HL-60/S4 treated with retinoic acid at 250 ng/mL for 4 days and 3 days (cell line): ENCODE data around the gene PGA3.
"Not testable (repeated sequence)": the region's sequence is repeated elsewhere in the genome, so short reads cannot be mapped to it uniquely, and the experiment has no call there.

ENCODE experiments used
- in situ Hi-C: fragments of 300-500 bp; cut with MboI; formaldehyde crosslinking; loops from 2 replicates; pipeline ENCODE4 v1.7.0; 2022; ENCODE audit warnings: low sequenced_read_pairs

PGA3 gene

DNA sequence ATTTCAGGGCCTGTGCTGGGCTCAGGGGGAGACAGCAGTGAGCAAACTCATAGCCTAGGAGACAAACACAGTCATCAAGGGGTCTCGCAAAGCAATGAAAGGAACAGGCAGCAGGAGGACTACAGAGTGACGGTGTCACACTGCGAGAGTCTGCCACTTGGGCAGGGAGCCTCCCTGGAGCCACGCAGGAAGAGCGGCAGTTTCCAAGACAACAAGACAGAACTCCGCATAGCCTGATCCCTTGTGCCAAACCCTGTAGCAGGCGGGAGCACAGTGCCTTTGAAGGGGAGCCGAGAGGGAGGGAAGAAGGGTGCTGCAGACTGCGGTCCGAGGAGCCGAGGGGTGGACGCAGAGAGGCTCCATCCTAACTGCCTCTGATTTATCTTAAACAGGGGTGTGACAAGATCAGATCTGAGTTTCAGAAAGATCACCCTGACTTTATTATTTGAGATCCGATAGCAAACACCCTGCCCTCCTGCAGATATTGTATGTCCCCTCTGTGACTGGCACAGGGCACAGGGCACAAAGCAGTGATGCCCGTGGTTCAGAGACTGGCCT is 1.3 kb downstream of the PGA3 start:
- in situ Hi-C loops, result not testable (repeated sequence)

DNA sequence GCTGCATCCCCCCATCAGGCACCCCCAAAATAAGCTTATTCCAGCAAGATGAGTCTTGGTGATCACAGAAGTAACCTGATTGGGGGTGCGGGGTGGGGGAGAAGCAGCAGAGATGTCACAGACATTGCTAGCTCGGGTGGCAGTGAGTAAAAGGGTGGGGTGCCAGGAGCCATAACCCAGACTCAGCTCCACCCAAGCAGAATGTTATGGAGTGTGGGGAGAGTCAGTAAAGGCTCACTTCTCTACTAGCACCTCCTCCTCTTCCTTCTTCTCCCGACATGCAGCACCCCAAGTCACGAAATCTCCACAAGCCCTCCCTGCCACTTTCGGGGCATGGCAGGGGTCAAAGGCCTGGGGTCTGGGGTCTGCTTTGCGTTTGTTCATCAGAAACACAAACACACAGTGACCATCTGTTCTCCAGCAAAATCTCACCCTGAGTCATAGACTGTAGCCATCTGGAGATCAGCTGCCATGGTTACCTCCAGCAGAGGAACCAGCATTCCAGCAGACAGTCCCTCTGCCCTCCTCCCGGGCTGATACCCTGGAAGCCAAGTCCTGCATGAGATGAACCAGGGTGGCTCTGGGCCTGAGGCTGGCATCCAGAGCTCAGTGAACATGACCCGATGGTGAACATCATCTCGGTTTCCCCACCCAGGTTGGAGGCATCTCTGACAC is 4.5 kb downstream of the PGA3 start:
- in situ Hi-C loops, result not testable (repeated sequence)

DNA sequence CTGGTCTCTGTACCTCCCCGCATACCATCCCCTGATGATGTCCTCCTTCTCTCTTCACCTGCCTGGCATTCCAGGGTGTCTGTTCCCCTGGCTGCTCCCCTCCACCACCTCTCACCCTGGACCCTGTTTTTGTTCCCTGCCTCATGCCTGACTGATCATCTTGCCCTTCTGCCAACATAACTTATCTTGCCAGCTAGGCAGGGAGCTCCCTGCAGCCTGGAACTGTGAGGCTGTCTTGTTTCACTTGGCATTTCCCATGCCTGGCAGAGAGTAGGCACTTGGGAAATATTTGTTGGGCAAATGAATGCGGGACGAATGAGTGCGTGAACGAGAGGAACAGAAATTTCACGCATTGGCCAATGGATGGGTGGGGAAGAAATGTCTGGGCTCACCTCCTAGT is 7.3 kb downstream of the PGA3 start:
- in situ Hi-C loops, result not testable (repeated sequence)

DNA sequence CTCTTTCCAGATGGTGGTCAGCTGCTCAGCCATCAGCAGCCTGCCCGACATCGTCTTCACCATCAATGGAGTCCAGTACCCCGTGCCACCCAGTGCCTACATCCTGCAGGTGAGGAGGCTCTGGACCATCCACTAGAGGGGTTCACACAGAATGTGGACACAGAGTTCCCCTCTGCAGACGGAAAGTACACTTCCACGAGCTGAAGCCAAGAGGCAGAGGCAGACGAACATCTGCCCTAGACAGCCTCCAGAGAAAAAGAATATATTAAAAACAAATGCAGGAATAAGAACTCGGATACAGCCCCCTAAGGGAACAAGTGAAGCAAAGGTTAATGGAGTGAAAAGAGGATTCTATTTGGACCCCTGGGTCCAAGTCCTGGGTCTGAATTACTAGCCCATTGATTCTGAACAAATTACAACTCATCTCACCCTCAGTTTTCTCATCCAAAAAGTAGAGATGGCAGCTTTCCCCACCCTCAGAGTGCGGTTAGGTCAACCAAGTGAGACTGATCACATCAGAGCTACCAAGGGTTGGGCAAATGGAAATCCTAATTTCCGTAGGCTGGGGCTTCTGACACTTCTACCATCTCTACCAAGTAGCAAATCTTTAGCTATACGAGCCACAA is 8.1 kb downstream of the PGA3 start:
- in situ Hi-C loops, result not testable (repeated sequence)

DNA sequence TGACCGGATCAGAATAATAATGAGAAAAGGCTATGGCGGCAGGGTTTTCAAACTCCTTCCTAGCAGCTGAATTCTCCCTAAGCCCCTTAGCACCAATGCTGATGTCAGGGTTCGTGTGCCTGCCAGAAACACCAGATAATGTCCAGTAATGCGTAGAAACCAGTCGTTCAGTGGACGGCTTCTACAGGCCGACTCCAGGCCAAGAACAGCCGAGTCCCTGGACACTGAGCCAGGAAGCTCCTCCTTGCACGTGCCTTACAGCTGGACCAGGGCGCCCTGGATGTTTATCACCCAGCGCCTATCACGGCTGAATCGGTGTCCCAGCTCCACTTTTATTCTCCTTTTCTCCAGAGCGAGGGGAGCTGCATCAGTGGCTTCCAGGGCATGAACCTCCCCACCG is 8.9 kb downstream of the PGA3 start:
- in situ Hi-C loops, result not testable (repeated sequence)

DNA sequence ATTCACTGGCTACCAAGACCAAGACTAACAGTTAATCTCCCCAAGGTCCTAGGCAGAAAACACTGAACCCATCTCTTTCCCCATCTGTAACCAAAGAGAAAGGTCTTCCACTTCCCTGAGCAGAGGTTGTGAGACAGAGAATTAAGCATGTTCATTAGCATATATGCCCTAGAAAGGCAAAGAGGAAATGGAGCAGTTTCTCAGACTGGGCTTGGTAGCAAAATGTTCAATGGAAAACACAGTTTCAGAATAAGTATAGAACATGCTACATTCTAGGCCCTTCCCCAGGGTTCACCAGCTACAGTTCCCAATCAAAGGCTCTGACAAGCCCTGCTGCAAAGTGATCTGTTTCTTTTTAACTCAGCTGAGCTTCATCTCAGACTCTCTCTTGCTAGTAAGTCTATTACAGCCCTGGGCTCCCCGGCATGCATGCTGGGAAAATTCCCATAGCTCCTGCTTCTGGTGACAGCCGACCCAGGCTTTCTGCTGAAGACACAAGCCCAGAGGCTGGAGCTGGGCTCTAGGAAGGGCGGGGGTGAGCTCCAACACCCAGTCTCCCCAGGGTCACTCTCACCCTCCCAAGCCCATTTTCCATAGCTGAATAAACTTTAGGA is 10.5 kb downstream of the PGA3 start:
- in situ Hi-C loops, result not testable (repeated sequence)

DNA sequence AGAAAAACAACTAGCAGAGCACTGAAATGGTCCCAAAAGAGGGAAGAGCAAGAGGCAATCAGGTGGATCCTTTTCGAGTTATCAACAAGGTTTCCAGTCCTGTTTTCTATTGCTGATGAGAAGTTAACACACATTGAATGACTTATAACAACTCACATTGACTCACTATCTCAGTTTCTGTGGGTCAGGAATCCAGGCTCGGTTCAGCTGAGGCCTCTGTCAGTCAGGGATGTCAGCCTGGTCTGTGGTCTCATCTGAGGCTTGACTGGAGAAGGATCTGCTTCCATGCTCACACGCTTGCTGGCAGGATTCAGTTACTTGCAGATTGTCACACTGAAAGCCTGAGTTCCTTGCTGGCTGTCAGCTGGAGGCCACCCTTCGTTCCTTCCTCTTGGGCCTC is 15.0 kb downstream of the PGA3 start:
- in situ Hi-C loops, result not testable (repeated sequence)

DNA sequence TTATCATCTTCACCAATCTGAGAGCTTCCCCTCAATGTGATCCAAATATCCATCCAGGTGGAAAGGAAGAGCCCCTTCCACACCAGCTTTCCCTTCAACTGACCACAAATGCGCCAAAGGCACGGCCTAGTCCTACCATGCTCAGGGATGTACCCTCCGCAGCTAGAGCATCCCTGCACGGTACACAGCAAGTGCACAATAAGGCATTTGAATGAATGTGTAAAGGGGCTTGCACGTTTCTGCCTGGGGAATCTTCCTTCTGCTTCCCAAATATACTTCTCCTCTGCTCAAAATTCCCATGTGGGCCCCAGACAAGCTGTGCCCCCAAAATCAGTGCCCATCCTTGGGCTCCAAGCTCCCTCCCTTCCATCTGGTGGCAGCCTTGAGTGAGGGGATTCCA is 15.7 kb downstream of the PGA3 start:
- in situ Hi-C loops, result not testable (repeated sequence)

DNA sequence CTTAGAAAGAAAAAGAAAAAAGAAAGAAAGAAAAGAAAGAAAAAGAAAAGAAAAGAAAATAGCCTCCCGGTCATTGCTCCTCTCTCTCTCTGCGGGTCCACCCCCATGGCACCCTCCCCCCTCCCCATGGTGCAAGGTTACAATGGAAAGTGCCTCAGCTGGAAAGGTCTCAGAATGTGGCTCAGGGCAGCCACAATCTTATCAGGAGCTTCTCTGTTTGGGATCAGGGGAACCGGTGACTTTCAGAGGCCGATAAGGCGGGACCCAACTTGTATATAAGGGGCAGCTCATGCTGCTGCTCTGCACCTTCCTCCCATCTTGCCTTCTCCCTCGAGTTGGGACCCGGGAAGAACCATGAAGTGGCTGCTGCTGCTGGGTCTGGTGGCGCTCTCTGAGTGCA is 18.7 kb downstream of the PGA3 start, which contains the start of gene PGA4:
PGA4 (plus strand) TSS at position 301 of the 400 bp plus-strand sequence; CDS start at position 355, 54 bp downstream.
- in situ Hi-C loops, result not testable (repeated sequence)

DNA sequence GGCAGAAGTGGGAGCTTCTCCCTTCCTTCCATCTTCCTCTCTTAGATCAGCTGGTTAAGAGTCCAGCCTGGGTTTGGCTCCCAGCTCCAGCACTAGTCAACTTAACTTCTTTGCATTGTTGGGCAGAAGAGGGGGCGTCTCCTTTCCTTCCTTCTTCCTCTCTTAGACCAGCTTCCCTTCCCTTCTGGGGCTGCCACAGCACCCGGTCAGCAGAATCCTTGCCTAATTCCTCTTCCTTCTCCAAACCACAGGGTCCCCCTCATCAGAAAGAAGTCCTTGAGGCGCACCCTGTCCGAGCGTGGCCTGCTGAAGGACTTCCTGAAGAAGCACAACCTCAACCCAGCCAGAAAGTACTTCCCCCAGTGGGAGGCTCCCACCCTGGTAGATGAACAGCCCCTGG is 19.4 kb downstream of the PGA3 start:
- in situ Hi-C loops, result not testable (repeated sequence)

DNA sequence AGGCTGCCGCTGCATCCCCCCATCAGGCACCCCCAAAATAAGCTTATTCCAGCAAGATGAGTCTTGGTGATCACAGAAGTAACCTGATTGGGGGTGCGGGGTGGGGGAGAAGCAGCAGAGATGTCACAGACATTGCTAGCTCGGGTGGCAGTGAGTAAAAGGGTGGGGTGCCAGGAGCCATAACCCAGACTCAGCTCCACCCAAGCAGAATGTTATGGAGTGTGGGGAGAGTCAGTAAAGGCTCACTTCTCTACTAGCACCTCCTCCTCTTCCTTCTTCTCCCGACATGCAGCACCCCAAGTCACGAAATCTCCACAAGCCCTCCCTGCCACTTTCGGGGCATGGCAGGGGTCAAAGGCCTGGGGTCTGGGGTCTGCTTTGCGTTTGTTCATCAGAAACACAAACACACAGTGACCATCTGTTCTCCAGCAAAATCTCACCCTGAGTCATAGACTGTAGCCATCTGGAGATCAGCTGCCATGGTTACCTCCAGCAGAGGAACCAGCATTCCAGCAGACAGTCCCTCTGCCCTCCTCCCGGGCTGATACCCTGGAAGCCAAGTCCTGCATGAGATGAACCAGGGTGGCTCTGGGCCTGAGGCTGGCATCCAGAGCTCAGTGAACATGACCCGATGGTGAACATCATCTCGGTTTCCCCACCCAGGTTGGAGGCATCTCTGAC is 23.3 kb downstream of the PGA3 start:
- in situ Hi-C loops, result not testable (repeated sequence)

DNA sequence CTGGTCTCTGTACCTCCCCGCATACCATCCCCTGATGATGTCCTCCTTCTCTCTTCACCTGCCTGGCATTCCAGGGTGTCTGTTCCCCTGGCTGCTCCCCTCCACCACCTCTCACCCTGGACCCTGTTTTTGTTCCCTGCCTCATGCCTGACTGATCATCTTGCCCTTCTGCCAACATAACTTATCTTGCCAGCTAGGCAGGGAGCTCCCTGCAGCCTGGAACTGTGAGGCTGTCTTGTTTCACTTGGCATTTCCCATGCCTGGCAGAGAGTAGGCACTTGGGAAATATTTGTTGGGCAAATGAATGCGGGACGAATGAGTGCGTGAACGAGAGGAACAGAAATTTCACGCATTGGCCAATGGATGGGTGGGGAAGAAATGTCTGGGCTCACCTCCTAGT is 26.1 kb downstream of the PGA3 start:
- in situ Hi-C loops, result not testable (repeated sequence)

DNA sequence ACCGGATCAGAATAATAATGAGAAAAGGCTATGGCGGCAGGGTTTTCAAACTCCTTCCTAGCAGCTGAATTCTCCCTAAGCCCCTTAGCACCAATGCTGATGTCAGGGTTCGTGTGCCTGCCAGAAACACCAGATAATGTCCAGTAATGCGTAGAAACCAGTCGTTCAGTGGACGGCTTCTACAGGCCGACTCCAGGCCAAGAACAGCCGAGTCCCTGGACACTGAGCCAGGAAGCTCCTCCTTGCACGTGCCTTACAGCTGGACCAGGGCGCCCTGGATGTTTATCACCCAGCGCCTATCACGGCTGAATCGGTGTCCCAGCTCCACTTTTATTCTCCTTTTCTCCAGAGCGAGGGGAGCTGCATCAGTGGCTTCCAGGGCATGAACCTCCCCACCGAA is 27.7 kb downstream of the PGA3 start:
- in situ Hi-C loops, result not testable (repeated sequence)

DNA sequence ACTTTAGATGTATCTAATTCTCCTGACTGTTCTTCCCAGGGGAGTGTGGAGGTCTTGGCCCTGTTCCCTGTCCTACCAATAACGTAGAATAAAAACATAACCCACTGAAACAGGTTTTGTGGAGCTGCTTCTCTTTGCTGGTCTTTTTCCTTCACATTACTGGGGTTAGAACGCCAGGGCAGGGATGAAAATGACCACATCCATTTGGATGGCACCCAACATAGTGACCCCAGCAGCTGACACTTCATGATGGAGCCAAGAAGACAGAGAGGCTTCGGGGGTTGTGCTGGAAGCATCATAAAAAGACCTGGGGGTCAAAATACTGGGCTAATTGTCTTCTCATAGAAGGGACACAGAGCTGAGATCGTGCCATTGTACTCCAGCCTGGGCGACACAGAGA is 28.3 kb downstream of the PGA3 start:
- in situ Hi-C loops, result not testable (repeated sequence)

DNA sequence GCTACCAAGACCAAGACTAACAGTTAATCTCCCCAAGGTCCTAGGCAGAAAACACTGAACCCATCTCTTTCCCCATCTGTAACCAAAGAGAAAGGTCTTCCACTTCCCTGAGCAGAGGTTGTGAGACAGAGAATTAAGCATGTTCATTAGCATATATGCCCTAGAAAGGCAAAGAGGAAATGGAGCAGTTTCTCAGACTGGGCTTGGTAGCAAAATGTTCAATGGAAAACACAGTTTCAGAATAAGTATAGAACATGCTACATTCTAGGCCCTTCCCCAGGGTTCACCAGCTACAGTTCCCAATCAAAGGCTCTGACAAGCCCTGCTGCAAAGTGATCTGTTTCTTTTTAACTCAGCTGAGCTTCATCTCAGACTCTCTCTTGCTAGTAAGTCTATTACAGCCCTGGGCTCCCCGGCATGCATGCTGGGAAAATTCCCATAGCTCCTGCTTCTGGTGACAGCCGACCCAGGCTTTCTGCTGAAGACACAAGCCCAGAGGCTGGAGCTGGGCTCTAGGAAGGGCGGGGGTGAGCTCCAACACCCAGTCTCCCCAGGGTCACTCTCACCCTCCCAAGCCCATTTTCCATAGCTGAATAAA is 29.3 kb downstream of the PGA3 start:
- in situ Hi-C loops, result not testable (repeated sequence)

DNA sequence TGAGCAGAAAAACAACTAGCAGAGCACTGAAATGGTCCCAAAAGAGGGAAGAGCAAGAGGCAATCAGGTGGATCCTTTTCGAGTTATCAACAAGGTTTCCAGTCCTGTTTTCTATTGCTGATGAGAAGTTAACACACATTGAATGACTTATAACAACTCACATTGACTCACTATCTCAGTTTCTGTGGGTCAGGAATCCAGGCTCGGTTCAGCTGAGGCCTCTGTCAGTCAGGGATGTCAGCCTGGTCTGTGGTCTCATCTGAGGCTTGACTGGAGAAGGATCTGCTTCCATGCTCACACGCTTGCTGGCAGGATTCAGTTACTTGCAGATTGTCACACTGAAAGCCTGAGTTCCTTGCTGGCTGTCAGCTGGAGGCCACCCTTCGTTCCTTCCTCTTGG is 33.8 kb downstream of the PGA3 start:
- in situ Hi-C loops, result not testable (repeated sequence)

DNA sequence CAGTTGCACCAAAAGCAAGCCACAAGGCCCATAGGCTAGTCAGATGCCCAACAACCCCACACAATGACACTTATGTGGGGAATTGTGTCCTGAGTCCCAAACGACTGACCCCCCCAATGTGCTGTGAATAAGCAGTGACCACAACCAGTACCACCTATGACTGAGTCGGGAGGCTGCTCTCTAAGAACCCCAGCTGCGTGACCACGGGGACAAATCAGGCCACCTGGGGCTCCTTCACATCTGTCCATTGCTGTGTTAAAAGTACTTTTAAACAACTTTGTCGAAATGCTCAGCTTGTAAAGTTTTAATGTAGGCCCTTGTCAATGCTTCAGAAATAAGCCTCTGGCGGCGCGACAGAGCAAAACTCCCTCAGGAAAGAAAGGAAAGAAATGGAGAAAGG is 37.0 kb downstream of the PGA3 start:
- in situ Hi-C loops, result not testable (repeated sequence)

DNA sequence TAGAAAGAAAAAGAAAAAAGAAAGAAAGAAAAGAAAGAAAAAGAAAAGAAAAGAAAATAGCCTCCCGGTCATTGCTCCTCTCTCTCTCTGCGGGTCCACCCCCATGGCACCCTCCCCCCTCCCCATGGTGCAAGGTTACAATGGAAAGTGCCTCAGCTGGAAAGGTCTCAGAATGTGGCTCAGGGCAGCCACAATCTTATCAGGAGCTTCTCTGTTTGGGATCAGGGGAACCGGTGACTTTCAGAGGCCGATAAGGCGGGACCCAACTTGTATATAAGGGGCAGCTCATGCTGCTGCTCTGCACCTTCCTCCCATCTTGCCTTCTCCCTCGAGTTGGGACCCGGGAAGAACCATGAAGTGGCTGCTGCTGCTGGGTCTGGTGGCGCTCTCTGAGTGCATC is 37.6 kb downstream of the PGA3 start, which contains the start of gene PGA5:
PGA5 (plus strand) TSS at position 301 of the 400 bp plus-strand sequence; CDS start at position 353, 52 bp downstream.
- in situ Hi-C loops, result not testable (repeated sequence)

DNA sequence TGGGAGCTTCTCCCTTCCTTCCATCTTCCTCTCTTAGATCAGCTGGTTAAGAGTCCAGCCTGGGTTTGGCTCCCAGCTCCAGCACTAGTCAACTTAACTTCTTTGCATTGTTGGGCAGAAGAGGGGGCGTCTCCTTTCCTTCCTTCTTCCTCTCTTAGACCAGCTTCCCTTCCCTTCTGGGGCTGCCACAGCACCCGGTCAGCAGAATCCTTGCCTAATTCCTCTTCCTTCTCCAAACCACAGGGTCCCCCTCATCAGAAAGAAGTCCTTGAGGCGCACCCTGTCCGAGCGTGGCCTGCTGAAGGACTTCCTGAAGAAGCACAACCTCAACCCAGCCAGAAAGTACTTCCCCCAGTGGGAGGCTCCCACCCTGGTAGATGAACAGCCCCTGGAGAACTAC is 38.2 kb downstream of the PGA3 start:
- in situ Hi-C loops, result not testable (repeated sequence)

DNA sequence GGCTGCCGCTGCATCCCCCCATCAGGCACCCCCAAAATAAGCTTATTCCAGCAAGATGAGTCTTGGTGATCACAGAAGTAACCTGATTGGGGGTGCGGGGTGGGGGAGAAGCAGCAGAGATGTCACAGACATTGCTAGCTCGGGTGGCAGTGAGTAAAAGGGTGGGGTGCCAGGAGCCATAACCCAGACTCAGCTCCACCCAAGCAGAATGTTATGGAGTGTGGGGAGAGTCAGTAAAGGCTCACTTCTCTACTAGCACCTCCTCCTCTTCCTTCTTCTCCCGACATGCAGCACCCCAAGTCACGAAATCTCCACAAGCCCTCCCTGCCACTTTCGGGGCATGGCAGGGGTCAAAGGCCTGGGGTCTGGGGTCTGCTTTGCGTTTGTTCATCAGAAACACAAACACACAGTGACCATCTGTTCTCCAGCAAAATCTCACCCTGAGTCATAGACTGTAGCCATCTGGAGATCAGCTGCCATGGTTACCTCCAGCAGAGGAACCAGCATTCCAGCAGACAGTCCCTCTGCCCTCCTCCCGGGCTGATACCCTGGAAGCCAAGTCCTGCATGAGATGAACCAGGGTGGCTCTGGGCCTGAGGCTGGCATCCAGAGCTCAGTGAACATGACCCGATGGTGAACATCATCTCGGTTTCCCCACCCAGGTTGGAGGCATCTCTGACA is 42.1 kb downstream of the PGA3 start:
- in situ Hi-C loops, result not testable (repeated sequence)
